HG02588 (cell line): ENCODE data around the gene DMRTB1.

Experiments used
- ATAC-seq: cut with Tn5 transposase; IDR thresholded peaks from one replicate; pipeline ENCODE4 v1.9.1; 2021; ENCODE audit warnings: mild to moderate bottlenecking, moderate library complexity; ENCODE audit not compliant: unreplicated experiment

Gene DMRTB1

GRCh38 chr1:53507116-53507820, 48.1 kb downstream of the DMRTB1 start:
- no peak for ATAC-seq

- no peak for ATAC-seq
Observed at GRCh38 chr1:53508056-53508990, 49.1 kb downstream of the DMRTB1 start.

GRCh38 chr1:53508991-53509666, 49.9 kb downstream of the DMRTB1 start:
- no peak for ATAC-seq

GRCh38 chr1:53509775-53510174, 50.6 kb downstream of the DMRTB1 start:
- no peak for ATAC-seq

- ATAC-seq, result no peak
Observed at GRCh38 chr1:53510215-53510614, 51.0 kb downstream of the DMRTB1 start.

GRCh38 chr1:53511323-53511932, 52.2 kb downstream of the DMRTB1 start:
- no peak for ATAC-seq

GRCh38 chr1:53511933-53512806, 53.0 kb downstream of the DMRTB1 start:
- no peak for ATAC-seq

GRCh38 chr1:53512807-53513755, 53.9 kb downstream of the DMRTB1 start:
- ATAC-seq, result no peak

GRCh38 chr1:53513846-53514245, 54.6 kb downstream of the DMRTB1 start:
- no peak for ATAC-seq

GRCh38 chr1:53514436-53514835, 55.2 kb downstream of the DMRTB1 start:
- no peak for ATAC-seq

GRCh38 chr1:53516181-53516580, 57.0 kb downstream of the DMRTB1 start:
- no peak for ATAC-seq
